NT2/D1 (cell line): Measurements from ENCODE around the gene ZNF789.

ENCODE experiments used
- DNase-seq: peaks from one replicate; pipeline ENCODE4 v3.0.0-alpha.2; 2011; ENCODE audit warnings: low read depth, low spot score
- H3K27me3 ChIP-seq: 2 replicates; pipeline ENCODE4 v1.6.0; 2011; ENCODE audit warnings: mild to moderate bottlenecking; ENCODE audit not compliant: insufficient read length, insufficient read depth
- H3K36me3 ChIP-seq: 2 replicates; pipeline ENCODE4 v1.6.1; 2011; ENCODE audit warnings: mild to moderate bottlenecking, low read length, mixed read lengths; ENCODE audit not compliant: insufficient read depth, insufficient read length
- H3K4me1 ChIP-seq: 2 replicates; pipeline ENCODE4 v1.5.1; 2011; ENCODE audit not compliant: insufficient read depth, insufficient read length
- H3K4me3 ChIP-seq: 2 replicates; pipeline ENCODE4 v1.5.1; 2011; ENCODE audit warnings: low read depth; ENCODE audit not compliant: insufficient read length
- H3K9ac ChIP-seq: 2 replicates; pipeline ENCODE4 v1.6.0; 2011; ENCODE audit warnings: low read depth; ENCODE audit not compliant: insufficient read length
- H3K9me3 ChIP-seq: 2 replicates; pipeline ENCODE4 v1.5.1; 2011; ENCODE audit warnings: mild to moderate bottlenecking, low read length; ENCODE audit not compliant: insufficient read depth
- SUZ12 ChIP-seq: IDR thresholded peaks from 2 replicates; pipeline ENCODE4 v1.6.1; 2011; ENCODE audit not compliant: insufficient read length, insufficient read depth; ENCODE audit errors: extremely low read depth
- YY1 ChIP-seq: IDR thresholded peaks from 2 replicates; pipeline ENCODE4 v1.6.1; 2011; ENCODE audit not compliant: insufficient read length, insufficient read depth
- ZNF274 ChIP-seq: IDR thresholded peaks from 2 replicates; pipeline ENCODE4 v1.6.1; 2011; ENCODE audit warnings: mild to moderate bottlenecking, low read depth, low read length

Gene ZNF789

DNA sequence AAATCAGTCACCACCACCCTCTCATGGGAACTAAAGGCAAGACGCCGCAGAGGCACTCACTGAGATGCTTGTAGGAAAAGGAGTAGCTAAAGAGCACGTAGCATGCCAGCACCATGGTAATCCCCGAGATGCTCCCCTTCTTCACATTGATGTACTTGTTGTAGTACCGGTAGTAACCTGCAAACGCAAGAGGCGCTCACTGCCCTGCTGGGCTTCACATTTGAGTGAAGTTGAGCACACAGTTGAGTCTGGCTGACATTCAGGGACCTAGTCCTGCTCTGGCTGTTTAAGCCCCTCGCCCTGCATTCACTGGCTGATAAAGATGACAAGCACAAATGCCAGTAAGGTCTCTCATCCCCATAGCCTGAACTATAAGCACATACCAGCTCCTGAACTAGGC, 13.6 kb upstream of the ZNF789 start:
- peaks cover 6% of the 10 kb centered on the region; the same call in 1 of the 2 replicates for H3K9me3 ChIP-seq
- H3K9ac ChIP-seq, result no peak overlapping the region
- H3K27me3 ChIP-seq, result no peaks in the 10 kb centered on the region
- H3K36me3 ChIP-seq, result peaks cover 91% of the 10 kb centered on the region
- peaks cover 4% of the 10 kb centered on the region for H3K4me1 ChIP-seq
- no peak overlapping the region for H3K4me3 ChIP-seq
- TF ChIP-seq YY1, result no peak
- TF ChIP-seq ZNF274, result no peak
- no peak for TF ChIP-seq SUZ12
- DNase-seq, result no peak

GRCh38 chr7:99460651-99461050, 12.0 kb upstream of the ZNF789 start:
- no peaks in the 10 kb centered on the region for H3K27me3 ChIP-seq
- H3K4me3 ChIP-seq, result no peak overlapping the region
- DNase-seq, result no peak
- H3K36me3 ChIP-seq, result peaks cover 82% of the 10 kb centered on the region
- H3K9me3 ChIP-seq, result peaks cover 6% of the 10 kb centered on the region; the same call in 1 of the 2 replicates
- H3K4me1 ChIP-seq, result peaks cover 3% of the 10 kb centered on the region
- no peak for TF ChIP-seq YY1
- no peak for TF ChIP-seq ZNF274
- TF ChIP-seq SUZ12, result no peak
- H3K9ac ChIP-seq, result no peak overlapping the region

DNA sequence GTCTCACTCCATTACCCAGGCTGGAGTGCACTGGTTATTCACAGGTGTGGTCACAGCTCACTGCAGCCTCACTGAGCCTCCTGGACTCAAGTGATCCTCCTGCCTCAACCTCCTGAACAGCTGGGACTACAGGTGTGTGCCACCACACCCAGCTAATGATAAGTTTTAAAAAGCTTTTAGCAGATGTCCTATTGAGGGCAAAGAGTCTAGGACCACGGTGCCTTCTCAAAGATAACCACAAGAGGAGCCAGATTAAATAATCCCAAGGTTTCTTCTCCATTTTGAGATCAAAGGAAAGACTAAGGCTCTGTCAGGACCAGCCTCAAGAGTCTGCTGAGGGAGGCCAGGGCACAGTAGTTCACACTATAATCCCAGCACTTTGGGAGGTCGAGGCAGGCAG, 11.5 kb upstream of the ZNF789 start:
- Histone ChIP-seq H3K4me1 (peaks cover 2% of the 10 kb centered on the region), H3K9ac (no peak overlapping the region), H3K4me3 (no peak overlapping the region), H3K36me3 (peaks cover 76% of the 10 kb centered on the region), H3K9me3 (peaks cover 6% of the 10 kb centered on the region; the same call in 1 of the 2 replicates), H3K27me3 (no peaks in the 10 kb centered on the region)
- TF ChIP-seq YY1 (no peak), ZNF274 (no peak), SUZ12 (no peak)
- no peak for DNase-seq

DNA sequence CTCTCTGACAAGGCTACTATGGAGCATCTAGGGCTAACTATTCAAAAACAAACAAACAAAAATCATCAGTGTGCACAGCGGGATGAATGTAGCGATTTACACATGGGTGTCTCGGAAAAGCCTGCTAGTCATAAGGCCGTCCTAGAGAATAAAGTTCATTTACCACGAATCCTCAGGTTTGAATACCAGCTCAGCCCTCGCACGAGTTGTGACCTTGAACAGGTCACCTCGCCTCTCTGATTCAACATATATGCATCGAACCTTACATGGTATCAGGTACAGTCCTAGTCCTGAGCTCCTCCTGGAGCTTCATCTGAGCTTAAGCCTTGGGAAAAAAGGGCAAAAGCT, 7.3 kb upstream of the ZNF789 start:
- Histone ChIP-seq H3K27me3 (no peaks in the 10 kb centered on the region), H3K4me3 (peak overlapping the region; percentile 95), H3K9me3 (no peaks in the 10 kb centered on the region), H3K36me3 (peaks cover 35% of the 10 kb centered on the region), H3K4me1 (peaks cover 2% of the 10 kb centered on the region), H3K9ac (peak overlapping the region; percentile 99)
- no peak for DNase-seq
- TF ChIP-seq ZNF274, result no peak

GRCh38 chr7:99468336-99468918, 4.3 kb upstream of the ZNF789 start:
- Histone ChIP-seq H3K9me3 (no peaks in the 10 kb centered on the region), H3K4me3 (no peak overlapping the region), H3K27me3 (no peaks in the 10 kb centered on the region), H3K9ac (no peak overlapping the region), H3K36me3 (peaks cover 12% of the 10 kb centered on the region), H3K4me1 (peaks cover 2% of the 10 kb centered on the region)
- DNase-seq, result no peak
- TF ChIP-seq ZNF274 (no peak), SUZ12 (no peak), YY1 (no peak)

DNA sequence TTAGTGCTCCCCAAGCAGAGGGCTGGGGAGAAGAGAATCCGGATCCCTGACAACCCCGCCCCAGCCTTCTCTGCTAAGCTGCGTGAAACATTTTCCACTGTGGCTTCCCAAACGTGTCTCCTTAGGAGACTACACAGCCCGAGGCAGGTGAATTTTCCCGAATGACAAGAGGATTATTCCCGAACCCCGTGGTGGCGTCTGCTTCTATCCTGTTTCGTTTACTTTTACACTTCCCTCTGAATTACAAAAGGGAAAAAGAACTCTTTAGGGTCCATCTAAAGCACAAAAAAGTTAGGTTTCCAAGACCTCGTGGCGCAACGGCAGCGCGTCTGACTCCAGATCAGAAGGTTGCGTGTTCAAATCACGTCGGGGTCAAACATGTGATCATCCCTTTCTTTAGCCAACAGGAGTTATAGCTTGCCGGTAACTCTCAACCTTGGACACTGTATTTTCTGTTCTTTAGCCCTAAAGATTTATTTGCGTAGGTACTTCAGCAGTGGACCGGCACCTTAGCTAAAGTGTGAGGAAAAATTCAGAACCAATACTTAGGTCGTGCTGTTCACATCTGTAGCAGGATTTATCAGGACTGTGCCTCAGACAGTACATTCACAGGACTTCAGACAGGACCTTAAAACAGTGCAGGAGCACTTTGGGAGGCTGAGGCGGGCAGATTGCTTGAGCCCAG, 3.2 kb upstream of the ZNF789 start:
- no peak overlapping the region for H3K9ac ChIP-seq
- H3K36me3 ChIP-seq, result peaks cover 4% of the 10 kb centered on the region
- no peaks in the 10 kb centered on the region for H3K9me3 ChIP-seq
- no peaks in the 10 kb centered on the region for H3K27me3 ChIP-seq
- no peak for TF ChIP-seq ZNF274
- TF ChIP-seq SUZ12, result no peak
- no peak for TF ChIP-seq YY1
- DNase-seq, result peak; percentile 55
- no peaks in the 10 kb centered on the region for H3K4me1 ChIP-seq
- no peak overlapping the region for H3K4me3 ChIP-seq

DNA sequence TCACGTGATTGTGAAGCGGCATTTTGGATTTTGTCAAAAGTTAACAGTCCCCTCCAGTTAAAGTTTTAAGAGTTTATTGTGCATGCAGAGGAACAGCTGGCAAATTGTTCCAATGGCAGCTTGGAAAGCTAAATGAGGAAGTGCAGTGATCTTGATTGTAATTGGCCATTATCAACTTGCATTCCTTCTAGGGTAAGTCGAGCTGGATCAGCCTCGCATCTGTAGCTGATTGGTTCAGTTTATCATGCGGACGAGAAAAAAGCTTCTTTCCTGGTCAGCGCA, 566 bp downstream of the ZNF789 start:
- Histone ChIP-seq H3K4me3 (peak overlapping the region; percentile 85), H3K27me3 (no peaks in the 10 kb centered on the region), H3K9me3 (no peaks in the 10 kb centered on the region), H3K4me1 (peaks cover 3% of the 10 kb centered on the region), H3K36me3 (peaks cover 21% of the 10 kb centered on the region), H3K9ac (peak overlapping the region; percentile 87)
- TF ChIP-seq SUZ12, result no peak
- TF ChIP-seq ZNF274, result no peak
- TF ChIP-seq YY1, result no peak
- DNase-seq, result no peak

GRCh38 chr7:99476107-99476506, 3.4 kb downstream of the ZNF789 start:
- H3K27me3 ChIP-seq, result no peaks in the 10 kb centered on the region
- no peak overlapping the region for H3K9ac ChIP-seq
- H3K9me3 ChIP-seq, result no peaks in the 10 kb centered on the region
- no peak overlapping the region for H3K4me3 ChIP-seq
- DNase-seq, result no peak
- TF ChIP-seq SUZ12 (no peak), ZNF274 (no peak), YY1 (no peak)
- H3K4me1 ChIP-seq, result peaks cover 7% of the 10 kb centered on the region
- peaks cover 45% of the 10 kb centered on the region for H3K36me3 ChIP-seq
